Measurements from ENCODE around the gene IDI2. TPM values are rescaled to one million over a fixed set of nuclear protein-coding genes. Genes with fewer than 3 reads are reported as not detected.
"Not testable (repeated sequence)": the region's sequence is repeated elsewhere in the genome, so short reads cannot be mapped to it uniquely, and the experiment has no call there.

The IDI2 gene
- total RNA-seq, 3 donors from 2014 or later = not detected

DNA sequence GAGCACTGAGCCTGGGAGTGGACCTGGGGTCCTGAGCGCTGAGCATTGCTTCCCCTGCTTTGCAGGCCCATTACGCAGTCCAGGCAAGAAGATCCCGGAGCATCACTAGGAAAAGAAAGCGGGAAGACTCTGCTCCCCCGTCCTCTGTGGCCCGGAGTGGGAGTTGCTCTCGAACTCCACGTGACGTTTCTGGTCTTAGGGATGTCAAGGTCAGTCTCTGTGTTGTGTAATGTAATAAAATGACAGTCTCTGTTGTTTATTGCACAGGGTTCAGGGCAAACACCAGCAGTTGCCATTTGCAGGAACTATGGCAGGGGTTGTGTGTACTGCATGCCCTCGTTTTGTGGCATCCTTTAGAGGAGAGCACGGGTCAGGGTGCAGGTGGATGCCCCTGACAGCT is 10.0 kb downstream of the IDI2 start:
- no peak for DNase-seq
- TF ChIP-seq, protein P1, sequence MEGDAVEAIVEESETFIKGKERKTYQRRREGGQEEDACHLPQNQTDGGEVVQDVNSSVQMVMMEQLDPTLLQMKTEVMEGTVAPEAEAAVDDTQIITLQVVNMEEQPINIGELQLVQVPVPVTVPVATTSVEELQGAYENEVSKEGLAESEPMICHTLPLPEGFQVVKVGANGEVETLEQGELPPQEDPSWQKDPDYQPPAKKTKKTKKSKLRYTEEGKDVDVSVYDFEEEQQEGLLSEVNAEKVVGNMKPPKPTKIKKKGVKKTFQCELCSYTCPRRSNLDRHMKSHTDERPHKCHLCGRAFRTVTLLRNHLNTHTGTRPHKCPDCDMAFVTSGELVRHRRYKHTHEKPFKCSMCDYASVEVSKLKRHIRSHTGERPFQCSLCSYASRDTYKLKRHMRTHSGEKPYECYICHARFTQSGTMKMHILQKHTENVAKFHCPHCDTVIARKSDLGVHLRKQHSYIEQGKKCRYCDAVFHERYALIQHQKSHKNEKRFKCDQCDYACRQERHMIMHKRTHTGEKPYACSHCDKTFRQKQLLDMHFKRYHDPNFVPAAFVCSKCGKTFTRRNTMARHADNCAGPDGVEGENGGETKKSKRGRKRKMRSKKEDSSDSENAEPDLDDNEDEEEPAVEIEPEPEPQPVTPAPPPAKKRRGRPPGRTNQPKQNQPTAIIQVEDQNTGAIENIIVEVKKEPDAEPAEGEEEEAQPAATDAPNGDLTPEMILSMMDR (IDR thresholded peaks at IDR 0.05) = no peak
- peaks cover 8% of the 10 kb centered on the region for H3K36me3 ChIP-seq (ENCODE audit: low read depth)
- no peaks in the 10 kb centered on the region for H3K9me3 ChIP-seq
- intact Hi-C loops (cut with DNase I, micrococcal nuclease) = no loop called here
- ATAC-seq = no peak
- H3K4me3 ChIP-seq = no peak overlapping the region
- no peaks in the 10 kb centered on the region for H3K4me1 ChIP-seq (ENCODE audit: low read depth)

DNA sequence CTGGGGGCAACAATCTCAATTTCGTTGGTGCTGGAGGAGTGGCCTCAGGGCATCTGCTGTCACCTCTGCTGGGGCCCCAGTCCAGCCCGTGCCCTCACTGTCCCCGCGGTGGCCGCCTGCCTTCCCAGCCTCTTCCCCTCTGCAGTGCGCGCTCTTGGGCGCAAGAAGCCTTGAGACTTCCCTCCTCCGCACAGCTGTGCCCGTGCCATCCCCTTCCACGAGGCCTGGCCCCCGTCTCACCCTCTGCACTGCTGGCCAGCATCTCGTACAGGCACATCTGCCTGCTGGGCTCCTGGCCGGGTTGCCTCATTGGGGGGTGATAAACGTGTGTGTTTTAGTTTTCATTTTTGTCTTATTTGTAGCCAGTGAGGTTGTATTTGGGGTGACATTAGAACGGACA is 14.0 kb downstream of the IDI2 start:
- intact Hi-C loops (cut with DNase I, micrococcal nuclease) = no loop called here
- DNase-seq = no peak
- H3K9me3 ChIP-seq = no peaks in the 10 kb centered on the region
- TF ChIP-seq, protein P1 (IDR thresholded peaks at IDR 0.05) = no peak
- no peaks in the 10 kb centered on the region for H3K4me1 ChIP-seq (ENCODE audit: low read depth)
- H3K36me3 ChIP-seq (ENCODE audit: low read depth) = peaks cover 8% of the 10 kb centered on the region
- H3K4me3 ChIP-seq = no peak overlapping the region
- no peak for ATAC-seq

DNA sequence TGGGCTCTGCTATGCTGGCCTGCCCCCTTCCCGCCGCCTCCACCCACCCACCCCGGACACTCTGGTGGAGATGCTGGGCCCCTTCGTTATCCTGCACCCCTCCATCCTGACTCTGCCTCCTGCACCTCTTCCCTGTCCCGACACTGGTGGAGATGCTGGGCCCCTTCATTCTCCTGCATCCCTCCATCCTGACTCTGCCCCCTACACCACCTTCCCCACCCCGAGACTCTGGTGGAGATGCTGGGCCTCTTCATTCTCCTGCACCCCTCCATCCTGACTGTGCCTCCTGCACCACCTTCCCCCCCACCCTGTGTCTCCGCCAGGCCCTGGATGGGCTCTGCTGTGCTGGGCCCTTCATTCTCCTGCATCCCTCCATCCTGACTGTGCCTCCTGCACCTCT is 15.0 kb downstream of the IDI2 start:
- Histone ChIP-seq H3K4me1 (ENCODE audit: low read depth) (no peaks in the 10 kb centered on the region), H3K9me3 (no peaks in the 10 kb centered on the region), H3K36me3 (ENCODE audit: low read depth) (peaks cover 12% of the 10 kb centered on the region), H3K4me3 (no peak overlapping the region)
- intact Hi-C loops (cut with DNase I, micrococcal nuclease) = no loop called here
- ATAC-seq (peak; percentile 18), DNase-seq (no peak)
- TF ChIP-seq, protein P1 (IDR thresholded peaks at IDR 0.05) = no peak

DNA sequence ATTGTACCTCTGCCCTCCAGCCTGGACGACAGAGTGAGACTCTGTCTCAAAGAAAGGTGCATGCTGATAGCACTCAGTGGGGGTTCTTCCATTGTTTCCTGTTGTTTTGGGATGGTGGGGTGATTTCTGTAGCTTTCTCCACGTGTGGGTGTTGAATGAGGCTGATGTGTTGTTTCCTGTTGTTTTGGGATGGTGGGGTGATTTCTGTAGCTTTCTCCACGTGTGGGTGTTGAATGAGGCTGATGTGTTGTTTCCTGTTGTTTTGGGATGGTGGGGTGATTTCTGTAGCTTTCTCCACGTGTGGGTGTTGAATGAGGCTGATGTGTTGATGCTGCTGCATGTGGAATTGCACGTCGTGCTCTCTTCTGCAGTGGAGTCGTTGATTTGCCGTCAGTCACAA is 15.7 kb downstream of the IDI2 start:
- H3K9me3 ChIP-seq; H3K4me1 ChIP-seq (ENCODE audit: low read depth); intact Hi-C loops (cut with DNase I, micrococcal nuclease); ATAC-seq; DNase-seq; H3K4me3 ChIP-seq: not testable (repeated sequence)
- peaks cover 12% of the 10 kb centered on the region for H3K36me3 ChIP-seq (ENCODE audit: low read depth)

DNA sequence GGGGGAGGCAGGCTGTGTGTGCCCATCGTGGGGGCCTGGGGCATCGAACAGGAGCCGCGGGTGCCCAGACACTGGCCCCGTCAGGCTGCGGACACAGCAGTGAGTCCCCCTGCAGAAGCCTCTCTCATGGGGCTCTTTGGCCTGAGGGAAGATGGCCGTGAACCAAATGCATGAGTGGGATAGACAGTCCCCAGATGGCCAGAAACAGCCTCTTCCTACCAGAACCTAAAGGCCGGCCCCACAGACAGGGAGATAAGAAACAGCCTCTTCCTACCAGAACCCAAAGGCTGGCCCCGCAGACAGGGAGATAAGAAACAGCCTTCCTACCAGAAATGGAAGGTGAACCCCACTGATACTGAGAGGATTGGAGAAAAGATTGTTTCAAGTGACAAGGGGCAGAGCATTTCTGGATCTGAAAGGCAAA is 16.6 kb downstream of the IDI2 start:
- Histone ChIP-seq H3K9me3 (no peaks in the 10 kb centered on the region), H3K36me3 (ENCODE audit: low read depth) (peaks cover 12% of the 10 kb centered on the region), H3K4me1 (ENCODE audit: low read depth) (no peaks in the 10 kb centered on the region), H3K4me3 (no peak overlapping the region)
- ATAC-seq = no peak
- no peak for DNase-seq
- TF ChIP-seq, protein P1 (IDR thresholded peaks at IDR 0.05) = no peak
- intact Hi-C loops (cut with DNase I, micrococcal nuclease) = no loop called here

DNA sequence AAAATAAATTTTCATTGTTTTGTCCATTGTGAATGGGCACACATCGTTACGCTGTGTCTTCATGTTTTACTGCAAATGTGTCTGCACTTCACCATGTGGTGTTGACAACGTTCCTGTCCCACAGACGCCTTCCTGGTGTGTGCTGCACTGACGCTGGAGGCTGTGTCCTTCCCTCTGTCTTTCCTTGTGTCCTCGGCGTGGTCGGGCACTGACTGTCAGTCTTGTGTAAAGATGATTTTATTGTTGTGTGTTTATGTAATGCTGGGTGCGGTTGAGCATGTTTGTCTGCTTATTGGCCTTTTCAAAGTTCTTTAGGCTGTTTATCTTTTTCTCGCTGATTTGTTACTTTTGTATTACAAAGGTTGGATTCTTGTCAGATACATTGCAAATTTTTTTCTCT is 18.1 kb downstream of the IDI2 start:
- peak; percentile 33 for ATAC-seq

More for the DNA sequence above, 18.1 kb downstream of the IDI2 start:
- Histone ChIP-seq H3K4me3 (no peak overlapping the region), H3K36me3 (ENCODE audit: low read depth) (peaks cover 12% of the 10 kb centered on the region), H3K9me3 (peaks cover 5% of the 10 kb centered on the region), H3K4me1 (ENCODE audit: low read depth) (no peaks in the 10 kb centered on the region)
- TF ChIP-seq, protein P1 (IDR thresholded peaks at IDR 0.05) = no peak
- intact Hi-C loops (cut with DNase I, micrococcal nuclease) = no loop called here
- peak in 1 of 3 donors; percentile 13 for DNase-seq
